Mesendoderm (in vitro differentiated cells): ENCODE measurements around the gene POLR1A.

Experiments
- DNase-seq: peaks from one replicate; pipeline ENCODE4 v3.0.0; 2013
- H2AK5ac ChIP-seq: 2 replicates; pipeline ENCODE4 v1.6.1; 2013; ENCODE audit warnings: low read length, inconsistent platforms
- H2BK120ac ChIP-seq: 2 replicates; pipeline ENCODE4 v1.6.1; 2013; ENCODE audit warnings: low read depth, mild to moderate bottlenecking, low read length, moderate library complexity, mixed read lengths
- H2BK15ac ChIP-seq: replicated peaks from 2 replicates; pipeline ENCODE4 v1.6.1; 2013; ENCODE audit warnings: low read depth, mild to moderate bottlenecking, moderate library complexity
- H2BK5ac ChIP-seq: 2 replicates; pipeline ENCODE4 v1.6.1; 2013; ENCODE audit warnings: low read length, inconsistent platforms
- H3K18ac ChIP-seq: 2 replicates; pipeline ENCODE4 v1.6.1; 2013; ENCODE audit warnings: mild to moderate bottlenecking, low read length, mixed read lengths
- H3K23ac ChIP-seq: one replicate; pipeline ENCODE4 v1.6.1; 2013; ENCODE audit warnings: low read length
- H3K27ac ChIP-seq: 2 replicates; pipeline ENCODE4 v1.5.1; 2013; ENCODE audit warnings: low read depth, mild to moderate bottlenecking, inconsistent platforms, low read length, moderate library complexity
- H3K27me3 ChIP-seq: 2 replicates; pipeline ENCODE4 v1.6.1; 2013; ENCODE audit warnings: low read length, control low read depth, mild to moderate bottlenecking, inconsistent platforms; ENCODE audit not compliant: insufficient read depth, poor library complexity
- H3K36me3 ChIP-seq: 2 replicates; pipeline ENCODE4 v1.6.1; 2013; ENCODE audit warnings: low read length, inconsistent platforms; ENCODE audit not compliant: control insufficient read depth, insufficient read depth
- H3K4ac ChIP-seq: one replicate; pipeline ENCODE4 v1.6.1; 2013; ENCODE audit warnings: low read depth, mild to moderate bottlenecking, low read length, moderate library complexity
- H3K4me1 ChIP-seq: 2 replicates; pipeline ENCODE4 v1.6.1; 2013; ENCODE audit warnings: low read depth, low read length, inconsistent platforms; ENCODE audit not compliant: control insufficient read depth
- H3K4me2 ChIP-seq: 2 replicates; pipeline ENCODE4 v1.6.1; 2013; ENCODE audit warnings: low read length
- H3K4me3 ChIP-seq: 2 replicates; pipeline ENCODE4 v1.5.1; 2013; ENCODE audit warnings: mild to moderate bottlenecking, low read length
- H3K56ac ChIP-seq: one replicate; pipeline ENCODE4 v1.6.1; 2013; ENCODE audit warnings: low read length
- H3K79me1 ChIP-seq: 2 replicates; pipeline ENCODE4 v1.6.1; 2013; ENCODE audit warnings: low read length, inconsistent platforms
- H3K79me2 ChIP-seq: 2 replicates; pipeline ENCODE4 v1.6.1; 2013; ENCODE audit warnings: mild to moderate bottlenecking, low read length; ENCODE audit not compliant: control insufficient read depth, insufficient read depth
- H3K9ac ChIP-seq: 2 replicates; pipeline ENCODE4 v1.6.1; 2013; ENCODE audit warnings: low read length, inconsistent platforms
- H4K5ac ChIP-seq: one replicate; pipeline ENCODE4 v1.6.1; 2013; ENCODE audit warnings: low read length
- H4K8ac ChIP-seq: one replicate; pipeline ENCODE4 v1.6.1; 2013; ENCODE audit warnings: low read depth, mild to moderate bottlenecking, control low read depth, low read length, moderate library complexity
- WGBS: extraction: QIAGEN DNeasy Blood & Tissue Kit; methylation state at CpG from one replicate; pipeline ENCODE4 v1.1.7; 2013; ENCODE audit warnings: low lambda C conversion rate, missing lambda C conversion rate; ENCODE audit not compliant: insufficient coverage; ENCODE audit errors: extremely low coverage; 5-methylcytosine and 5-hydroxymethylcytosine counted together

POLR1A gene

GRCh38 chr2:86012007-86012712 is 93.5 kb downstream of the POLR1A start:
- no peak overlapping the region for H2BK120ac ChIP-seq
- no peaks in the 10 kb centered on the region for H3K79me1 ChIP-seq
- no peak overlapping the region for H3K4me3 ChIP-seq
- no peaks in the 10 kb centered on the region for H3K4me1 ChIP-seq
- H4K8ac ChIP-seq: no peak overlapping the region
- H2BK5ac ChIP-seq: no peak overlapping the region
- no CpG with 5 or more reads among the region's 9 CpGs for WGBS
- no peak overlapping the region for H3K27ac ChIP-seq
- H3K18ac ChIP-seq: no peak overlapping the region
- H3K27me3 ChIP-seq: no peaks in the 10 kb centered on the region
- H3K79me2 ChIP-seq: no peaks in the 10 kb centered on the region
- no peak overlapping the region for H3K4ac ChIP-seq
- no peak for DNase-seq
- no peak overlapping the region for H2AK5ac ChIP-seq
- H4K5ac ChIP-seq: no peak overlapping the region
- H3K36me3 ChIP-seq: no peaks in the 10 kb centered on the region
- no peak overlapping the region for H3K56ac ChIP-seq
- H3K23ac ChIP-seq: no peak overlapping the region
- no peak overlapping the region for H2BK15ac ChIP-seq
- no peak overlapping the region for H3K9ac ChIP-seq
- no peak overlapping the region for H3K4me2 ChIP-seq

GRCh38 chr2:86011449-86011941 is 94.2 kb downstream of the POLR1A start:
- no peak overlapping the region for H2AK5ac ChIP-seq
- H3K4me2 ChIP-seq: no peak overlapping the region
- WGBS: no CpG with 5 or more reads among the region's 9 CpGs
- no peaks in the 10 kb centered on the region for H3K27me3 ChIP-seq
- no peak for DNase-seq
- no peak overlapping the region for H3K56ac ChIP-seq
- H3K36me3 ChIP-seq: no peaks in the 10 kb centered on the region
- H3K4ac ChIP-seq: no peak overlapping the region
- no peak overlapping the region for H3K18ac ChIP-seq
- no peak overlapping the region for H2BK5ac ChIP-seq
- no peaks in the 10 kb centered on the region for H3K4me1 ChIP-seq
- H3K9ac ChIP-seq: no peak overlapping the region
- H4K5ac ChIP-seq: no peak overlapping the region
- H3K79me2 ChIP-seq: no peaks in the 10 kb centered on the region
- no peak overlapping the region for H3K23ac ChIP-seq
- H3K4me3 ChIP-seq: no peak overlapping the region
- H3K27ac ChIP-seq: no peak overlapping the region
- H2BK120ac ChIP-seq: no peak overlapping the region
- H4K8ac ChIP-seq: no peak overlapping the region
- H3K79me1 ChIP-seq: no peaks in the 10 kb centered on the region
- H2BK15ac ChIP-seq: no peak overlapping the region

GRCh38 chr2:86010083-86010482 is 95.6 kb downstream of the POLR1A start:
- Histone ChIP-seq H2BK5ac (no peak overlapping the region), H2BK15ac (no peak overlapping the region), H3K36me3 (no peaks in the 10 kb centered on the region), H3K23ac (no peak overlapping the region), H4K5ac (no peak overlapping the region), H3K27ac (no peak overlapping the region), H3K4me2 (no peak overlapping the region), H3K18ac (no peak overlapping the region), H3K56ac (no peak overlapping the region), H3K79me1 (no peaks in the 10 kb centered on the region), H2BK120ac (no peak overlapping the region), H4K8ac (no peak overlapping the region), H3K4ac (no peak overlapping the region), H2AK5ac (no peak overlapping the region), H3K4me3 (no peak overlapping the region), H3K27me3 (no peaks in the 10 kb centered on the region), H3K9ac (no peak overlapping the region), H3K79me2 (no peaks in the 10 kb centered on the region), H3K4me1 (no peaks in the 10 kb centered on the region)
- no peak for DNase-seq

GRCh38 chr2:86006524-86006923 is 99.2 kb downstream of the POLR1A start:
- no peak overlapping the region for H3K4me2 ChIP-seq
- no peak overlapping the region for H3K4me3 ChIP-seq
- no peak overlapping the region for H3K23ac ChIP-seq
- no peaks in the 10 kb centered on the region for H3K27me3 ChIP-seq
- no peaks in the 10 kb centered on the region for H3K79me1 ChIP-seq
- H2BK120ac ChIP-seq: no peak overlapping the region
- no peaks in the 10 kb centered on the region for H3K79me2 ChIP-seq
- no peaks in the 10 kb centered on the region for H3K4me1 ChIP-seq
- H2BK5ac ChIP-seq: no peak overlapping the region
- H4K5ac ChIP-seq: no peak overlapping the region
- no peak overlapping the region for H3K56ac ChIP-seq
- no peak overlapping the region for H4K8ac ChIP-seq
- H3K36me3 ChIP-seq: no peaks in the 10 kb centered on the region
- H2AK5ac ChIP-seq: no peak overlapping the region
- WGBS: no CpG with 5 or more reads among the region's 2 CpGs
- no peak overlapping the region for H3K18ac ChIP-seq
- no peak overlapping the region for H3K27ac ChIP-seq
- H2BK15ac ChIP-seq: no peak overlapping the region
- H3K9ac ChIP-seq: no peak overlapping the region
- DNase-seq: no peak
- H3K4ac ChIP-seq: no peak overlapping the region

GRCh38 chr2:86003967-86004366 is 101.7 kb downstream of the POLR1A start:
- Histone ChIP-seq H3K18ac (no peak overlapping the region), H2AK5ac (no peak overlapping the region), H3K56ac (no peak overlapping the region), H3K4me2 (no peak overlapping the region), H4K8ac (no peak overlapping the region), H3K4ac (no peak overlapping the region), H3K27me3 (no peaks in the 10 kb centered on the region), H3K27ac (no peak overlapping the region), H3K36me3 (no peaks in the 10 kb centered on the region), H3K79me1 (no peaks in the 10 kb centered on the region), H3K23ac (no peak overlapping the region), H4K5ac (no peak overlapping the region), H3K4me3 (no peak overlapping the region), H2BK120ac (no peak overlapping the region), H2BK15ac (no peak overlapping the region), H3K9ac (no peak overlapping the region), H3K79me2 (no peaks in the 10 kb centered on the region), H2BK5ac (no peak overlapping the region), H3K4me1 (peaks cover 3% of the 10 kb centered on the region)
- no CpG with 5 or more reads among the region's 3 CpGs for WGBS
- DNase-seq: no peak

- H3K27ac ChIP-seq: no peak overlapping the region
- no peaks in the 10 kb centered on the region for H3K27me3 ChIP-seq
- H3K4me1 ChIP-seq: peaks cover 6% of the 10 kb centered on the region
- no peak overlapping the region for H2BK120ac ChIP-seq
- no peak overlapping the region for H4K8ac ChIP-seq
- no peak overlapping the region for H3K4ac ChIP-seq
- H3K79me2 ChIP-seq: no peaks in the 10 kb centered on the region
- H2BK15ac ChIP-seq: no peak overlapping the region
- H3K4me3 ChIP-seq: no peak overlapping the region
- H3K56ac ChIP-seq: no peak overlapping the region
- no peaks in the 10 kb centered on the region for H3K36me3 ChIP-seq
- H2BK5ac ChIP-seq: no peak overlapping the region
- H3K9ac ChIP-seq: no peak overlapping the region
- H3K23ac ChIP-seq: no peak overlapping the region
- DNase-seq: no peak
- no peak overlapping the region for H4K5ac ChIP-seq
- H3K4me2 ChIP-seq: no peak overlapping the region
- no peaks in the 10 kb centered on the region for H3K79me1 ChIP-seq
- WGBS: no CpG with 5 or more reads among the region's 1 CpG
- no peak overlapping the region for H2AK5ac ChIP-seq
- H3K18ac ChIP-seq: no peak overlapping the region
These were observed 102.6 kb downstream of the POLR1A start for GRCh38 chr2:86003104-86003503.
